GM23338 (cell line): ENCODE results near the gene SHROOM2. TPM values are rescaled to one million over a fixed set of nuclear protein-coding genes. Genes with fewer than 3 reads are reported as not detected.

Source experiments
- ATAC-seq: fragments of 200-7000 bp; cut with Tn5 transposase; 3 replicates; pipeline ENCODE4 v1.9.1; 2020
- DNase-seq: peaks from one replicate; pipeline ENCODE4 v3.0.0-alpha.2; 2015; ENCODE audit warnings: low spot score
- H2AFZ ChIP-seq: fragments of 200-600 bp; sonication (generic); 2 replicates; pipeline ENCODE4 v1.8.0; 2016; ENCODE audit warnings: antibody characterized with exemption, mild to moderate bottlenecking, moderate library complexity
- H3F3A ChIP-seq: fragments of 200-600 bp; sonication (generic); replicated peaks from 2 replicates; pipeline ENCODE4 v1.8.0; 2017; ENCODE audit warnings: antibody characterized with exemption, mixed run types, low read depth
- H3K27ac ChIP-seq: fragments of 200-600 bp; sonication (generic); 2 replicates; pipeline ENCODE4 v1.6.1; 2016; ENCODE audit warnings: low read depth
- H3K27me3 ChIP-seq: fragments of 200-600 bp; sonication (generic); 2 replicates; pipeline ENCODE4 v1.8.0; 2016; ENCODE audit warnings: mild to moderate bottlenecking, mixed run types, moderate library complexity; ENCODE audit not compliant: insufficient read depth
- H3K36me3 ChIP-seq: fragments of 200-600 bp; sonication (generic); 2 replicates; pipeline ENCODE4 v1.8.0; 2016; ENCODE audit warnings: mild to moderate bottlenecking; ENCODE audit not compliant: insufficient read depth
- H3K4me1 ChIP-seq: fragments of 200-600 bp; sonication (generic); 2 replicates; pipeline ENCODE4 v1.8.0; 2016; ENCODE audit warnings: mild to moderate bottlenecking, moderate library complexity; ENCODE audit not compliant: insufficient read depth
- H3K4me2 ChIP-seq: fragments of 200-600 bp; sonication (generic); 2 replicates; pipeline ENCODE4 v1.7.1; 2017; ENCODE audit warnings: mixed run types
- H3K4me3 ChIP-seq: fragments of 200-600 bp; sonication (generic); 2 replicates; pipeline ENCODE4 v1.6.1; 2016; ENCODE audit warnings: mixed run types
- H3K79me2 ChIP-seq: fragments of 200-600 bp; sonication (generic); replicated peaks from 2 replicates; pipeline ENCODE4 v1.8.0; 2017; ENCODE audit warnings: mild to moderate bottlenecking; ENCODE audit not compliant: insufficient read depth
- H3K9me2 ChIP-seq: fragments of 200-600 bp; sonication (generic); 2 replicates; pipeline ENCODE4 v1.8.0; 2017; ENCODE audit not compliant: insufficient read depth
- H4K20me1 ChIP-seq: fragments of 200-600 bp; sonication (generic); replicated peaks from 2 replicates; pipeline ENCODE4 v1.8.0; 2017; ENCODE audit warnings: mild to moderate bottlenecking; ENCODE audit not compliant: insufficient read depth
- H3K27ac Mint-ChIP-seq: 2 replicates; pipeline ENCODE4 v1.8.0; 2020; ENCODE audit warnings: inconsistent platforms, mild to moderate bottlenecking, moderate library complexity, mixed read lengths
- H3K27me3 Mint-ChIP-seq: 3 replicates; pipeline ENCODE4 v1.8.0; 2022; ENCODE audit warnings: low read depth, mild to moderate bottlenecking, moderate library complexity, mixed read lengths, inconsistent platforms; ENCODE audit not compliant: insufficient read depth, poor library complexity
- H3K36me3 Mint-ChIP-seq: 3 replicates; pipeline ENCODE4 v1.8.0; 2021; ENCODE audit warnings: low read depth, mild to moderate bottlenecking, inconsistent platforms, moderate library complexity, mixed read lengths
- H3K4me1 Mint-ChIP-seq: 3 replicates; pipeline ENCODE4 v1.8.0; 2020; ENCODE audit warnings: mild to moderate bottlenecking, inconsistent platforms, mixed read lengths
- H3K4me3 Mint-ChIP-seq: 3 replicates; pipeline ENCODE4 v1.8.0; 2021; ENCODE audit warnings: moderate library complexity, mild to moderate bottlenecking, inconsistent platforms, mixed read lengths
- H3K9me3 Mint-ChIP-seq: 3 replicates; pipeline ENCODE4 v1.8.0; 2020; ENCODE audit warnings: moderate library complexity, mild to moderate bottlenecking, inconsistent platforms, mixed read lengths
- CREB1 ChIP-seq: fragments of 250-450 bp; sonication (Bioruptor Pico); IDR thresholded peaks from 2 replicates; pipeline ENCODE4 v1.5.0; 2020; ENCODE audit warnings: low read depth, mild to moderate bottlenecking, moderate library complexity
- EZH2 ChIP-seq: fragments of 200-600 bp; sonication (generic); IDR thresholded peaks from one replicate; pipeline ENCODE4 v1.8.0; 2017; ENCODE audit warnings: antibody characterized with exemption, mild to moderate bottlenecking, low read depth; ENCODE audit not compliant: unreplicated experiment
- POLR2AphosphoS5 ChIP-seq: IDR thresholded peaks from 2 replicates; pipeline ENCODE4 v1.6.1; 2016; ENCODE audit warnings: antibody characterized with exemption, low read depth
- STAT1 ChIP-seq: IDR thresholded peaks from one replicate; pipeline ENCODE4 v1.6.1; 2016; ENCODE audit warnings: antibody characterized with exemption; ENCODE audit not compliant: unreplicated experiment
- ZNF114 ChIP-seq: fragments of 250-450 bp; sonication (Bioruptor Pico); IDR thresholded peaks from 2 replicates; pipeline ENCODE4 v1.5.0; 2020; ENCODE audit warnings: mild to moderate bottlenecking, moderate library complexity
- polyA plus RNA-seq: library from polyadenylated mRNA; unstranded; fragments of >200 nt; fragmentation: Nextera tagmentation; extraction: Ambion mirVana; gene quantifications from 2 replicates; pipeline ENCODE4 v1.2.1, GENCODE V29; 2016
- total RNA-seq: library from RNA; depleted of rRNA; stranded (reverse); fragments of >200 nt; shearing (Covaris generic); gene quantifications from 2 replicates; pipeline ENCODE4 v1.2.3, GENCODE V29; 2014
- TF ChIP-seq, protein P1 (sequence below): fragments of 250-450 bp; sonication (Bioruptor Pico); IDR thresholded peaks from 2 replicates; pipeline ENCODE4 v1.5.0; 2020; ENCODE audit warnings: mild to moderate bottlenecking, moderate library complexity

The SHROOM2 gene
- total and polyA plus RNA-seq, 2 experiments from 2014 or later: 3.5 to 15.8 TPM

DNA sequence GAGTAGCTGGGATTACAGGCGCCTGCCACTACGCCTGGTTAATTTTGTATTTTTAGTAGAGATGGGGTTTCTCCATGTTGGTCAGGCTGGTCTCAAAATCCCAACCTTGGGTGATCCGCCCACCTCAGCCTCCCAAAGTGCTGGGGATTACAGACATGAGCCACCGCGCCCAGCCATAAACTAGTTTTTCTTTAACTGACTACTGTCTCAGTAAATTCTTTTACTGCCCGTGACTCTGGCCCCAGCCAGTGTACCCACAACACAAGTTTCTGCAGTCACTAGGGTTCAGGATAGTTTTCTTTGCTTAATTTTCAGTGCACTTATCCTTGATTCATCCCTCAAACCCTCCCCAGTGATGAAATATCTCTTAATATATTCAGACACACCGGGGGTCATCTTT is 8.3 kb downstream of the SHROOM2 start:
- Mint-ChIP-seq H3K9me3 (peaks cover 10% of the 10 kb centered on the region; the same call in 2 of the 3 replicates), H3K4me1 (peaks cover 39% of the 10 kb centered on the region)
- TF ChIP-seq, protein P1, sequence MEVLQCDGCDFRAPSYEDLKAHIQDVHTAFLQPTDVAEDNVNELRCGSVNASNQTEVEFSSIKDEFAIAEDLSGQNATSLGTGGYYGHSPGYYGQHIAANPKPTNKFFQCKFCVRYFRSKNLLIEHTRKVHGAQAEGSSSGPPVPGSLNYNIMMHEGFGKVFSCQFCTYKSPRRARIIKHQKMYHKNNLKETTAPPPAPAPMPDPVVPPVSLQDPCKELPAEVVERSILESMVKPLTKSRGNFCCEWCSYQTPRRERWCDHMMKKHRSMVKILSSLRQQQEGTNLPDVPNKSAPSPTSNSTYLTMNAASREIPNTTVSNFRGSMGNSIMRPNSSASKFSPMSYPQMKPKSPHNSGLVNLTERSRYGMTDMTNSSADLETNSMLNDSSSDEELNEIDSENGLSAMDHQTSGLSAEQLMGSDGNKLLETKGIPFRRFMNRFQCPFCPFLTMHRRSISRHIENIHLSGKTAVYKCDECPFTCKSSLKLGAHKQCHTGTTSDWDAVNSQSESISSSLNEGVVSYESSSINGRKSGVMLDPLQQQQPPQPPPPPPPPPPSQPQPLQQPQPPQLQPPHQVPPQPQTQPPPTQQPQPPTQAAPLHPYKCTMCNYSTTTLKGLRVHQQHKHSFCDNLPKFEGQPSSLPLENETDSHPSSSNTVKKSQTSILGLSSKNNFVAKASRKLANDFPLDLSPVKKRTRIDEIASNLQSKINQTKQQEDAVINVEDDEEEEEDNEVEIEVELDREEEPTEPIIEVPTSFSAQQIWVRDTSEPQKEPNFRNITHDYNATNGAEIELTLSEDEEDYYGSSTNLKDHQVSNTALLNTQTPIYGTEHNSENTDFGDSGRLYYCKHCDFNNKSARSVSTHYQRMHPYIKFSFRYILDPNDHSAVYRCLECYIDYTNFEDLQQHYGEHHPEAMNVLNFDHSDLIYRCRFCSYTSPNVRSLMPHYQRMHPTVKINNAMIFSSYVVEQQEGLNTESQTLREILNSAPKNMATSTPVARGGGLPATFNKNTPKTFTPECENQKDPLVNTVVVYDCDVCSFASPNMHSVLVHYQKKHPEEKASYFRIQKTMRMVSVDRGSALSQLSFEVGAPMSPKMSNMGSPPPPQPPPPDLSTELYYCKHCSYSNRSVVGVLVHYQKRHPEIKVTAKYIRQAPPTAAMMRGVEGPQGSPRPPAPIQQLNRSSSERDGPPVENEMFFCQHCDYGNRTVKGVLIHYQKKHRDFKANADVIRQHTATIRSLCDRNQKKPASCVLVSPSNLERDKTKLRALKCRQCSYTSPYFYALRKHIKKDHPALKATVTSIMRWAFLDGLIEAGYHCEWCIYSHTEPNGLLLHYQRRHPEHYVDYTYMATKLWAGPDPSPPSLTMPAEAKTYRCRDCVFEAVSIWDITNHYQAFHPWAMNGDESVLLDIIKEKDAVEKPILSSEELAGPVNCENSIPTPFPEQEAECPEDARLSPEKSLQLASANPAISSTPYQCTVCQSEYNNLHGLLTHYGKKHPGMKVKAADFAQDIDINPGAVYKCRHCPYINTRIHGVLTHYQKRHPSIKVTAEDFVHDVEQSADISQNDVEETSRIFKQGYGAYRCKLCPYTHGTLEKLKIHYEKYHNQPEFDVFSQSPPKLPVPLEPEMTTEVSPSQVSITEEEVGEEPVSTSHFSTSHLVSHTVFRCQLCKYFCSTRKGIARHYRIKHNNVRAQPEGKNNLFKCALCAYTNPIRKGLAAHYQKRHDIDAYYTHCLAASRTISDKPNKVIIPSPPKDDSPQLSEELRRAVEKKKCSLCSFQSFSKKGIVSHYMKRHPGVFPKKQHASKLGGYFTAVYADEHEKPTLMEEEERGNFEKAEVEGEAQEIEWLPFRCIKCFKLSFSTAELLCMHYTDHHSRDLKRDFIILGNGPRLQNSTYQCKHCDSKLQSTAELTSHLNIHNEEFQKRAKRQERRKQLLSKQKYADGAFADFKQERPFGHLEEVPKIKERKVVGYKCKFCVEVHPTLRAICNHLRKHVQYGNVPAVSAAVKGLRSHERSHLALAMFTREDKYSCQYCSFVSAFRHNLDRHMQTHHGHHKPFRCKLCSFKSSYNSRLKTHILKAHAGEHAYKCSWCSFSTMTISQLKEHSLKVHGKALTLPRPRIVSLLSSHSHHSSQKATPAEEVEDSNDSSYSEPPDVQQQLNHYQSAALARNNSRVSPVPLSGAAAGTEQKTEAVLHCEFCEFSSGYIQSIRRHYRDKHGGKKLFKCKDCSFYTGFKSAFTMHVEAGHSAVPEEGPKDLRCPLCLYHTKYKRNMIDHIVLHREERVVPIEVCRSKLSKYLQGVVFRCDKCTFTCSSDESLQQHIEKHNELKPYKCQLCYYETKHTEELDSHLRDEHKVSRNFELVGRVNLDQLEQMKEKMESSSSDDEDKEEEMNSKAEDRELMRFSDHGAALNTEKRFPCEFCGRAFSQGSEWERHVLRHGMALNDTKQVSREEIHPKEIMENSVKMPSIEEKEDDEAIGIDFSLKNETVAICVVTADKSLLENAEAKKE (CRISPR knock-in tag): no peak
- no peak for TF ChIP-seq EZH2

DNA sequence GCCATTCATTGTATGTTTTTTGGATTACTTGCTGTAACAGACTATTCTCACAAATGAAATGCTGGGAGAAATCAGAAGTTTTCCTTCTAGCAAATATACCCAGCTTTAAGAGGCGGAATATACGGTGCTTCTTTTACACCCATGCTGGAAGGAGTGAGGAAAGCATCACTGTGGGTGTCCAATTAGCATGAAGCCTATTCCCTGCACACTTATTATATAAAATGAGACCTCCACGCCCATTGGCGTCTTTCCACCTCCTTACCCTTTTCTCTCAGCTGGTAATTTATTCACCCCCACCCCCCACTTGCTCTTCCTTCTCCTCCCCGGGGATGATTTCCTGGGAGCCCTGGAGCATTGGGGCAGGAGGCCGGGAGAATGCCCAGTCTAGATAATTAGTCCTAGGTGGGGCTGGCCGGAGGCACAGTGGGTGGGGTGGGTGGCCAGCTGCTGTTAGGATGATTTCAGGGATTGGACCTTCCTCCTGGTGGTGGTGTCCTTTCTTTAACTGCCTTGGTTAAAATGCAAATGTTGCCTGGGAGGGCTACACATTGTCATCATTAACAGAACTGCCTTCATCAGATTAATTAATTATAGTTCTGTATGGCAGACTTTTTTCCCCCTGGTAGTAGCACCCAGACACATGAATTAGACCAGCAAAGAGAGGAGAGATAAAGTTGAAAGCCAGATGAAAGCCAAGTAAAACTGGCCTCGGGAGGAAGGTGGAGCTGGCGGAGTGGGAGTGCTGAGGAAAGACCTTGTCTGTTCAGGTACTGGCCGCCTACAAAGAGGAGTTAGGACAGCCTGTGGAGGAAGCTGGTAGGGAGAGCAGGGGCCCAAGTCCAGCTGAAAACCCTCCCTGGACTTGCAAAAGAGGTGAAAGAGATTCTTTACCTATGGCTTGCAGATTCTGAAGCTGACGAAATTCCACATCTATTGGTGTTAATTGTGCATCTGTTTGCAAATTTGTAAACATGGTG is 11.4 kb downstream of the SHROOM2 start:
- Histone ChIP-seq H3F3A (no peaks in the 10 kb centered on the region), H3K79me2 (peaks cover 82% of the 10 kb centered on the region), H3K4me3 (no peak overlapping the region), H3K4me1 (peaks cover 13% of the 10 kb centered on the region; the same call in 1 of the 2 replicates), H3K27me3 (no peaks in the 10 kb centered on the region), H3K36me3 (no peaks in the 10 kb centered on the region), H3K27ac (no peak overlapping the region), H3K4me2 (peak overlapping the region; percentile 43; the same call in 1 of the 2 replicates), H2AFZ (no peak overlapping the region), H4K20me1 (no peaks in the 10 kb centered on the region), H3K9me2 (no peaks in the 10 kb centered on the region)
- Mint-ChIP-seq H3K9me3 (peaks cover 19% of the 10 kb centered on the region; the same call in 2 of the 3 replicates), H3K4me1 (peaks cover 22% of the 10 kb centered on the region), H3K36me3 (peaks cover 20% of the 10 kb centered on the region), H3K27me3 (peaks cover 4% of the 10 kb centered on the region), H3K27ac (peak overlapping the region; percentile 47; the same call in 1 of the 2 replicates), H3K4me3 (peak overlapping the region; percentile 32; the same call in 2 of the 3 replicates)
- peak; percentile 69 for ATAC-seq
- no peak for DNase-seq
- TF ChIP-seq STAT1 (no peak), CREB1 (CRISPR knock-in tag) (no peak), POLR2AphosphoS5 (no peak), ZNF114 (CRISPR knock-in tag) (no peak)

More for the DNA sequence above, 8.3 kb downstream of the SHROOM2 start:
- no peaks in the 10 kb centered on the region for H3K36me3 ChIP-seq
- peaks cover 32% of the 10 kb centered on the region for H3K4me1 ChIP-seq
- H3K4me3 Mint-ChIP-seq: no peak overlapping the region
- no peak overlapping the region for H2AFZ ChIP-seq
- no peaks in the 10 kb centered on the region for H3F3A ChIP-seq
- no peak overlapping the region for H3K4me3 ChIP-seq
- peaks cover 11% of the 10 kb centered on the region for H3K36me3 Mint-ChIP-seq
- ATAC-seq (no peak), DNase-seq (no peak)
- no peaks in the 10 kb centered on the region for H3K27me3 ChIP-seq
- H3K27ac Mint-ChIP-seq: no peak overlapping the region
- H3K27me3 Mint-ChIP-seq: peaks cover 6% of the 10 kb centered on the region
- no peaks in the 10 kb centered on the region for H3K9me2 ChIP-seq
- no peak overlapping the region for H3K27ac ChIP-seq
- no peak overlapping the region for H3K4me2 ChIP-seq
- H4K20me1 ChIP-seq: no peaks in the 10 kb centered on the region
- H3K79me2 ChIP-seq: peaks cover 90% of the 10 kb centered on the region
